Activated CD8-positive, alpha-beta memory T cell treated with anti-CD3 and anti-CD28 coated beads for 24 hours (primary cell): ENCODE measurements around the gene MDP1.
A peak's percentile ranks its signal among the peaks of the same experiment; 100 is the strongest.

Experiments
- DNase-seq: peaks from one replicate; pipeline ENCODE4 v3.0.0-alpha.2; 2020

MDP1 gene

DNA sequence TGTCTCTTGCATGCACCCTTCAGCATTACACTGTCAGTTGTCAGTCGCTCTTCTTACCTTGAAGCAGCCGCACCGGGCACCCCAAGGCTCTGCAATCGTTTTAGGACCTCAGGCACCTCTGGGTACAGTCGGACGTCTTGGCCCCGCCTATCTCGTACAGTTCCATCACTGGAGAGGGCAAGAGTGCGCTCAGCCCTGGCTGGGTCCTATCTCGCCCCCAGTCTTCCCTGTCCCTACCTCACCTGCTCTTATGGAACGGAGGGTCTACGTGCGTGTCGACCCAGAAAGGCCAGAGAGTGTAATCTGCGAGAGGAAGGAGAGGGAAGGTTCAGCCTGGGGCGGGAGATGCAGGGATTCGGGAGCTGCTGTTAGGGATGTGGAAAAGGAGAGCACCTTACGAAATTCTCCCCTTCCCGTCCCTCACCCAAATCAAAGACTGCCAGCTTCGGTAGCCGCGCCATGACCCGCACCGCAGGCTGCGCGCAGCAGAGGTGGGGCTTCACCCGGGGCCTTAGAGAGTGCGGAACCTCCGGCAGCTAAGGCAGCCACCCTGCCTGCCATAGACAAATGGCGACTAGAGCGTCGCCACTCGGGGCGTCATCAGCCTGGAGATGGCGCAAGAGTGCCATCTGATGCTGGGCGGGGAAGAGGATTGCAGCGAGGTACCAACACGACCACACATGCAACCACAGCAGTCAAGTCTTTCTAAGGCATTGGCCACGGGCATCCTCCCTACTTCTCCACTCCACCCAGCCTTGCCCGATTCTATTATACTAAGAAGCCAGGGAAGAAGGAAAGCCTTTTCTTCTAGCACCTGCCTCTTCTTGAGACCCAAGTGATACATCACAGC lies at the start of gene MDP1:
MDP1 (minus strand) TSS at position 572 of the 850 bp plus-strand sequence; CDS start at position 461, 111 bp downstream.
- peak; percentile 91 for DNase-seq

DNA sequence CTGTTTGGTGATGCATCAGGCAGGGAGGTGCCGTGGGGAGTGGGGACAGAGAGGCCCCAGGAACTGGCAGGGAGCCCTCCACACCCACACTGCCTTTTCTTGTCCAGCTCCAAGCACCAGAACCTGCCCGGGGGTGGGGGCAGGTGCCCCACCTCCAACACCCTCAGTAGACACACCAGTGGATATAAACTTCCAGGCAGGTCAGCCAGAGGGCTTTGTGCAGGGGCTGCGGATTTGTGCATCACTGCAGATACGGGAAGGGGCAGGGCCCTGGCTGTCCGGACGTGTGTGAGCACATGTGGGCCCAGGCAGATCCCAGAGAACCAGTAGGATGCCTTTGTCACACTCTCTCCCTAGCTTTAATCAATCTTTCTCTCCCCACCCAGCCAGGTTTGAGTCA lies 48.4 kb upstream of the MDP1 start:
- no peak for DNase-seq

- no peak for DNase-seq
These were observed 48.0 kb upstream of the MDP1 start for GRCh38 chr14:24263848-24264247.

DNA sequence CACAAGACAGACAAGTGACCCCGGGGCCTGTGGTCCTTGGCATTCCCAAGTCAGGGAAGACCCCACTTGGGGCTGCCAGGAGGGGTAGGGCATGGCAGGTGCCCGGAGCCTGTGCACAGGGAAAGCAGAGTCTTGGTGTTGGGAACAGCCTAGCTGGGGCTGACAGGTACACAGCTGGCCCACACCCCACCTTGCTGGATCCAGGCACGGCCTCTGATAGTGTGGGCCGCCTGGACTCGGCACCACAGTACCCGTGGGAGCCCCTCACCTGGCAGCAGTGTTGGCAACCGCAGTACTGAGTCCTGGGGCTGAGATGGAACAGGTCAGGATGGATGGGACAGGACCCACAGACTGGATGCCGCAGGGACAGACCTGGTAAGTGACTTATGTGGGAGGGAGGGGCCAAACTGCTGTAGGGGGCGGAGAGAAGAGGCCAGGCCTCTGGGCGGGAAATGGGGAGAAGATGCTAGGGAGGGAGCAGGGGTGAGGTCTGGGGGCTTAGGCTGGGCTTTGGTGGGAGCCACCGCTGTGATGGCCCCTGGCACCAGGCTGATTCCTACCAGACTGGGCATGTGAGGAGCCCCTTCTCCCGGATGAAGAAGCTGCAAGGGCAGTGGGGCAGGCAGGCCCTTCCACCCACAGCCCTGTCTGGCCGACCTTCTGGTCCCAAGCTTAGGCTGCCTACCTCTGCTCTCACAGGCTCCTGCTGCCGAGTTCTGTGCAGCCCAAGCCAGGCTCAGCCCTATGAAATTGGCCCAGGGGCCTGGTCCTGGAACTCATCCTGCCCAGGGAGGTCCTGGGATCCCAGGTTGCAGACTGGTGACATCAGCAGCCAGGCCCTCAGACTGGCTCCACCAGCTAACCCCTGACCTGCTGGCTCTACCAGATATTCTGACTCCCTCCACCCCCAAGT lies 47.2 kb upstream of the MDP1 start, which contains the start of gene TGM1:
TGM1 (minus strand) TSS at position 357 of the 913 bp plus-strand sequence. CDS start 825 bp downstream, outside the sequence.
- DNase-seq = no peak

DNA sequence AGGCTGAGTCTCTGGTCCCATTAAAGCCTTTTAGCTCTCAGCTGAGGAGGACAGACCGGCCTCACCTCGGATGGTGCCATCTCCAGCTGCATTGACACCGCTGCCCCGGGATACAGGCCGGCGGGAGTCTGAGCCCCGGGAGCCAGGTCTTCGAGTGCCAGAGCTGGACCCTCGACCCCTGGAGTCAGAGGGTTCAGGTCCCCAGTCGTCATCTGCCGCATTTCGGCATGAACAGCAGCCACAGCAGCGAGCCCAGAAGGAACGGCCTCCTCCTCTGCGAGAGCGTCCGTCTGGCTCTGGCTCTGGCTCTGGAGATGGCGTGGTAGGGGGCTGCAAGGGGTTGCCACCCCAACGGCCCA lies 46.1 kb upstream of the MDP1 start:
- DNase-seq = no peak

GRCh38 chr14:24261256-24261968 lies 45.5 kb upstream of the MDP1 start:
- no peak for DNase-seq

DNA sequence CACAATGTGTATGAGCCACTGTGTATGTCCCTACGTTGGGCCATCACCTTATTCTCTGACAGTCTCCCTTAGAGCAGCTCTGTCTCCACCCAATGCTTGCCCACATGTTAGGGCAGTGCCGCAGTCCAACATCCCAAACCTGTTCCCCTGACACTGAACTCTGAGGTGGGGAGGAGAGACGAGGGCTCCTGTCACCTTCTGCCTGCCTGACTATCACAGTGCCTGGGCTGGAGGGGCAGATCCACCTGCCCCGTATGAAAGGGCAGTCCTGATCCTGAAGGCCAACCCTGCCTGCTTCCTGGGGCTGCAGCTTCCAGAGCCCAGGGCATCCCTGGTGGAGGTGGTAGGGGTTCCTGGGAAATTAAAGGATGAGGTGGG lies 44.9 kb upstream of the MDP1 start:
- no peak for DNase-seq

GRCh38 chr14:24260026-24260779 lies 44.3 kb upstream of the MDP1 start:
- no peak for DNase-seq

DNA sequence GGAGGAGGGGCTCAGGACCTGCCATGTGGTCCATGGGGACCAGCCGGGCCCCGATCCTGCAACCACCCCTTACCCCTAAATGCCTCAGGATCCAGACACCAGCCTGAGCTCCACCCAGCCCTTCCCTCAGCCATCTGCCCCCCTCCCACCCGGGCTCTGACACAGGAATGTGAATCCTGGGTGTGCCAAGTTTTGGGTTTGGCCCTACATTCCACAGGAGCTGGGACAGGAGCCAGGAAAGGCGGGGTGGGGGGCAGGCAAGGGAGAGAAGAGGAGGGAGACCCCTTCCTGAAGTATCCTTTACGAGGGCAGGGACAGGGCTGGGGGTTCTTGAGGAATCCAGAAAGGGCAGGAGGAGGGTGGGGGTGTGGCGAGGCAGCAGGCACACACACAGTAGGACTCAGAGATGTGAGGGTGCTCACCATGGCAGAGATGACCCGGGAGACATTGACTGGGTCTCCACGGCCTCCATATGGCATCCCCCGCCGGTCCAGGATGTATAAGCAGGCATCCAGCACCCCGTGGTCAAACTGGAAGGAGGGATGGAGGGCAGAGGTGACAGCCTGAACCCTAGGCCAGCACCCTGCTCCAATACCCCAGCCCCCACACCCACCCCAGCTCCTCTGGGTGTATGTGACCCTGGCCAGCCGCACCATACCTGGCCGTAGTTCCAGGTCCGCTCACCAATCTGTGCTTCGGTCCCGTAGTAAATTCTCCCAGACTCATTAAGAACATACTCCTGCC lies 43.6 kb upstream of the MDP1 start:
- DNase-seq = no peak

DNA sequence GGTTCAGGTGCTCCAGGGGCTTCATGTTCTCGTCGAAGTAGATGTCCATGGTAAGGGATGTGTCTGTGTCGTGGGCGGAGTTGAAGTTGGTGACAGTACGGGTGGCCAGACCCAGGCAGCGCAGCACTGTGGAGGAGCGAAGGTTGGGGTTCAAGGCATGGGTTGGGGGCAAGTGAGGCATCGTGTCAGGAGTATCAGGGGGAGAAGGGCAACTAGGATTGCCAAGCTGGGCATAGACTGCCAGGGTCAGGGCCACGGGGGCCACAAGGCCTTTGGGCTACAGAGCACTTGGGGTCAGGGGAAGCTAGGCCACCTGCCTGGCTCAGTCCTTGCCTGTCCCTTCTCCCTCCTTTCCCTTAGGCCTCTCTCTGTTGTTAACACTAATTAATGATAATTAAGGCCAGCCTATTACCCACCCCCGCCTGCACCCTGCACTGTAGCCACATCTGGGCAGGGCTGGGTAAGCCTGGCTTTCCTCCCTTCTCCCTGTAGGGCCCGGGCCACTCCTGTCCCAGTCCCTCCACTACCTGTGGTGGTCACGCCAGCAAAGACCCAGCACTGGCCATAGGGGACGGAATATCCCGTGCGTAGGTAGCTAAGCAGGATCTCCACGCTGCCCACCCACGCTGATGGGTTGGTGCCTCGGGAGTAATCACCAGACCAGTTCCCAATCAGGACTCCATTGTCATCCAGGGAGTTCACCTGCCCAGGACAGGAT lies 42.8 kb upstream of the MDP1 start:
- DNase-seq = no peak

DNA sequence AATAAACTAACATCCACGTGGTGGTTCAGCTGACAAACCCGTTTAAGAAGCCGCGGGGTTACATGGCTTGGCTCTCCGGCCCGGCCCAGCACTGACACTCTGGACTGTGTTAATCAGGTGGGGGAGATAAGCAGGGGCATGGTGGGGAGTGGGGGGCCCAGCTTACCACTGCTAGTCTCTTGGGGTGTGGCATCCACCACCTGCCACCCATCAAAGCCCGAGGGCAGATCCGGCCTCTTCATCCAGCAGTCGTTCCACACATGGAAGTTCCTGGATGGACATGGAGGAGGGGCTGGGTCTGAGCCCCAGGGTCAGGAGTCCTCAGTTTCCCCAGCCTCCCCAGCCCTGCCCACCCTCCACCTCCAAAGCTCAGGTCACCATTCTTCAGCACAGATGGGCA lies 42.3 kb upstream of the MDP1 start:
- no peak for DNase-seq

- DNase-seq = no peak
These were observed 41.1 kb upstream of the MDP1 start for GRCh38 chr14:24256960-24257359.

GRCh38 chr14:24255931-24256711 lies 40.3 kb upstream of the MDP1 start:
- DNase-seq = no peak

GRCh38 chr14:24255438-24255837 lies 39.6 kb upstream of the MDP1 start:
- DNase-seq = no peak

GRCh38 chr14:24254630-24255392 lies 38.9 kb upstream of the MDP1 start:
- no peak for DNase-seq

- DNase-seq = no peak
These were observed 38.1 kb upstream of the MDP1 start for GRCh38 chr14:24253936-24254335.

GRCh38 chr14:24252289-24253124 lies 36.6 kb upstream of the MDP1 start:
- DNase-seq = no peak

DNA sequence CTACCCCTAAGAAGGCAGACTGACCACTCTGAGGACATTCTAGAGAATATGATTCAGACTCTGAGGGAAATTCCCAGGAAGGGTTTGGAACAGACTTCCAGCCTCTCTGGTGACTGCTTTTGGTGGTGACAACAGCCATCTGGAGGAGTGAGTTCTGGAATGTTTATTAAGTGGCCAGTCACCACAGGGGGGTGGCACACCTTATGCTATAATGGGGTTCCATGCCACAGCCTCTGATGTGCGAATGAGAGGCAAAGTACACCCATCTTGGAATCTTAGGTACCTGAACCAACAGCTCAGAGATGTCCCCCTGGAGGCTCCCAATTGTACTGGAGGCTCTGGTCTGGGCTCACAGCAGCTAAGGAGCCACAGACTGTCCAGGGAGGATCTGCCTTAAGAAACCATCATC lies 36.0 kb upstream of the MDP1 start:
- no peak for DNase-seq
